HG02759 (cell line): ENCODE results near the gene TOMM40.

Experiments used
- ATAC-seq: cut with Tn5 transposase; IDR thresholded peaks from one replicate; pipeline ENCODE4 v1.9.1; 2021; ENCODE audit warnings: mild to moderate bottlenecking, moderate library complexity; ENCODE audit not compliant: unreplicated experiment

TOMM40 gene

GRCh38 chr19:44924243-44924725 is 33.2 kb downstream of the TOMM40 start:
- no peak for ATAC-seq

- no peak for ATAC-seq
Observed at GRCh38 chr19:44925114-44925891, 34.2 kb downstream of the TOMM40 start.

- peak; percentile 11 for ATAC-seq
Observed at GRCh38 chr19:44926245-44927077, 35.4 kb downstream of the TOMM40 start.

GRCh38 chr19:44927746-44928145 is 36.7 kb downstream of the TOMM40 start:
- ATAC-seq, result no peak

GRCh38 chr19:44930088-44930487 is 39.0 kb downstream of the TOMM40 start:
- no peak for ATAC-seq

GRCh38 chr19:44931541-44931940 is 40.5 kb downstream of the TOMM40 start:
- ATAC-seq, result no peak

GRCh38 chr19:44939668-44940067 is 48.6 kb downstream of the TOMM40 start:
- no peak for ATAC-seq

GRCh38 chr19:44942067-44942571 is 51.1 kb downstream of the TOMM40 start, which contains the start of gene APOC4:
Gene APOC4, plus strand, starts transcription at chr19:44942237. Its CDS starts 41 bp downstream, at chr19:44942278.
- no peak for ATAC-seq

- peak; percentile 68 for ATAC-seq
Observed at GRCh38 chr19:44943801-44944249, 52.8 kb downstream of the TOMM40 start.

- ATAC-seq, result no peak
Observed at GRCh38 chr19:44947041-44947581, 56.1 kb downstream of the TOMM40 start.

- ATAC-seq, result no peak
Observed at GRCh38 chr19:44948237-44948636, 57.2 kb downstream of the TOMM40 start.

- ATAC-seq, result no peak
Observed at GRCh38 chr19:44948763-44949374, 57.8 kb downstream of the TOMM40 start.

- ATAC-seq, result no peak
Observed at GRCh38 chr19:44949550-44949949, 58.5 kb downstream of the TOMM40 start.

- ATAC-seq, result no peak
Observed at GRCh38 chr19:44951179-44952159, 60.4 kb downstream of the TOMM40 start.
